Measurements from ENCODE around the gene ASB5.
"Not testable (repeated sequence)": the region's sequence is repeated elsewhere in the genome, so short reads cannot be mapped to it uniquely, and the experiment has no call there.

Gene ASB5

GRCh38 chr4:176306837-176307665, 38.0 kb upstream of the ASB5 start:
- H3K4me3 ChIP-seq (replicated peaks in 1 of 2; ENCODE audit: low read depth in 2 of 2, low read length in 2 of 2): no peak overlapping the region
- TF ChIP-seq CTCF (IDR thresholded peaks at IDR 0.05; ENCODE audit: low read depth, low read length): no peak
- no peak for DNase-seq (ENCODE audit: low read depth in 2 of 2)

- TF ChIP-seq CTCF (IDR thresholded peaks at IDR 0.05; ENCODE audit: low read depth, low read length): no peak
Measured at GRCh38 chr4:176303938-176304337, 34.9 kb upstream of the ASB5 start.

GRCh38 chr4:176302283-176303275, 33.6 kb upstream of the ASB5 start:
- DNase-seq (ENCODE audit: low read depth in 2 of 2): peak; percentile 58 to 83
- H3K4me3 ChIP-seq (replicated peaks in 1 of 2; ENCODE audit: low read depth in 2 of 2, low read length in 2 of 2): no peak overlapping the region
- no peak for TF ChIP-seq CTCF (IDR thresholded peaks at IDR 0.05; ENCODE audit: low read depth, low read length)

More at GRCh38 chr4:176303938-176304337, 34.9 kb upstream of the ASB5 start:
- DNase-seq (ENCODE audit: low read depth in 2 of 2): no peak
- H3K4me3 ChIP-seq (replicated peaks in 1 of 2; ENCODE audit: low read depth in 2 of 2, low read length in 2 of 2): no peak overlapping the region

- H3K4me3 ChIP-seq (replicated peaks in 1 of 2; ENCODE audit: low read depth in 2 of 2, low read length in 2 of 2): no peak overlapping the region
- no peak for DNase-seq (ENCODE audit: low read depth in 2 of 2)
- no peak for TF ChIP-seq CTCF (IDR thresholded peaks at IDR 0.05; ENCODE audit: low read depth, low read length)
Measured at GRCh38 chr4:176300565-176300964, 31.5 kb upstream of the ASB5 start.

- no peak for DNase-seq (ENCODE audit: low read depth in 2 of 2)
- H3K4me3 ChIP-seq (replicated peaks in 1 of 2; ENCODE audit: low read depth in 2 of 2, low read length in 2 of 2): no peak overlapping the region
- TF ChIP-seq CTCF (IDR thresholded peaks at IDR 0.05; ENCODE audit: low read depth, low read length): no peak
Measured at GRCh38 chr4:176300036-176300435, 31.0 kb upstream of the ASB5 start.

- H3K4me3 ChIP-seq (replicated peaks in 1 of 2; ENCODE audit: low read depth in 2 of 2, low read length in 2 of 2): no peak overlapping the region
- no peak for TF ChIP-seq CTCF (IDR thresholded peaks at IDR 0.05; ENCODE audit: low read depth, low read length)
- DNase-seq (ENCODE audit: low read depth in 2 of 2): no peak
Measured at GRCh38 chr4:176298664-176299063, 29.6 kb upstream of the ASB5 start.

- H3K4me3 ChIP-seq (replicated peaks in 1 of 2; ENCODE audit: low read depth in 2 of 2, low read length in 2 of 2); DNase-seq (ENCODE audit: low read depth in 2 of 2): not testable (repeated sequence)
Measured at GRCh38 chr4:176295907-176296306, 26.9 kb upstream of the ASB5 start.

Measured in cardiac fibroblast (primary cell).